Measurements from ENCODE around the gene LONP2. TPM values are rescaled to one million over a fixed set of nuclear protein-coding genes. Genes with fewer than 3 reads are reported as not detected.

LONP2 gene
- total and polyA plus RNA-seq, 2 of the 13 experiments (the other 11 are each of a cell fraction or from before 2014, with no cell fraction given): 39.2 to 63.3 TPM

DNA sequence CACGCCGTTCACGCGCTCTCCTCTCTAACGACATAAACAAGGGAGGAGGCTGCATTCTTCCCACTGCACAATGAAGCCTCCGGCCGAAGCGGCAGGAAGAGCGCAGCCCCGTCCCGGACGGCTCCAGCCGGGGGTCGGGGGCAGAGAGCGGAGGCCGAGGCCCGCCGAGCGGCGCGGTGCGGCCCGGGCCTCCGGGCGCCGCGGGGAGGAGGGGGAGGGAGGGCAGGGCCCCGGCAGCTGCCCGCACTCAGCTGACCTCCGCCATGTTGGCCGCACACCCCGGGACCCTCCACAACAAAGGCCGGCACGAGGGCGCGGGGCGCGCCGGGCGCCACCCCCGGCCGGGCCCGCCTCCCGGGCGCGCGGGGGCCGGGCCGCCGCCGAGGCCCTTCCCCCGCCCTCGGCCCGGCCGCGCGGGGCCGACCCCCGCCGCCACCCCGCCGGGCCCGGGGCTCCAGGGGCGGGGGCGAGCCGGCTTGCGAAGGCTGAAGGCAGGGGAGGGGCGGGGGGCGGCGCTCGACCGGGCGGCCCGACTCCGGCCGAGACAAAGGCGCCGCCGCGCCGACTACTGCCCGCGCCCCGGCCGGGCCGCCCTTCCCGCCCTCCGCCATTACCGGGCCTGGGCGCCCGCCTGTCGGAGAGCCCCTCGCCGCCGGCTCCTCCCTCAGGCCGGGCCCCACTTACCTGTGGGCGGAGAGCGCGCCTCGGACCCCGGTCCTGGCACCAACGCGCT is 140.6 kb downstream of the LONP2 start (continued):
- TF ChIP-seq, protein P1, sequence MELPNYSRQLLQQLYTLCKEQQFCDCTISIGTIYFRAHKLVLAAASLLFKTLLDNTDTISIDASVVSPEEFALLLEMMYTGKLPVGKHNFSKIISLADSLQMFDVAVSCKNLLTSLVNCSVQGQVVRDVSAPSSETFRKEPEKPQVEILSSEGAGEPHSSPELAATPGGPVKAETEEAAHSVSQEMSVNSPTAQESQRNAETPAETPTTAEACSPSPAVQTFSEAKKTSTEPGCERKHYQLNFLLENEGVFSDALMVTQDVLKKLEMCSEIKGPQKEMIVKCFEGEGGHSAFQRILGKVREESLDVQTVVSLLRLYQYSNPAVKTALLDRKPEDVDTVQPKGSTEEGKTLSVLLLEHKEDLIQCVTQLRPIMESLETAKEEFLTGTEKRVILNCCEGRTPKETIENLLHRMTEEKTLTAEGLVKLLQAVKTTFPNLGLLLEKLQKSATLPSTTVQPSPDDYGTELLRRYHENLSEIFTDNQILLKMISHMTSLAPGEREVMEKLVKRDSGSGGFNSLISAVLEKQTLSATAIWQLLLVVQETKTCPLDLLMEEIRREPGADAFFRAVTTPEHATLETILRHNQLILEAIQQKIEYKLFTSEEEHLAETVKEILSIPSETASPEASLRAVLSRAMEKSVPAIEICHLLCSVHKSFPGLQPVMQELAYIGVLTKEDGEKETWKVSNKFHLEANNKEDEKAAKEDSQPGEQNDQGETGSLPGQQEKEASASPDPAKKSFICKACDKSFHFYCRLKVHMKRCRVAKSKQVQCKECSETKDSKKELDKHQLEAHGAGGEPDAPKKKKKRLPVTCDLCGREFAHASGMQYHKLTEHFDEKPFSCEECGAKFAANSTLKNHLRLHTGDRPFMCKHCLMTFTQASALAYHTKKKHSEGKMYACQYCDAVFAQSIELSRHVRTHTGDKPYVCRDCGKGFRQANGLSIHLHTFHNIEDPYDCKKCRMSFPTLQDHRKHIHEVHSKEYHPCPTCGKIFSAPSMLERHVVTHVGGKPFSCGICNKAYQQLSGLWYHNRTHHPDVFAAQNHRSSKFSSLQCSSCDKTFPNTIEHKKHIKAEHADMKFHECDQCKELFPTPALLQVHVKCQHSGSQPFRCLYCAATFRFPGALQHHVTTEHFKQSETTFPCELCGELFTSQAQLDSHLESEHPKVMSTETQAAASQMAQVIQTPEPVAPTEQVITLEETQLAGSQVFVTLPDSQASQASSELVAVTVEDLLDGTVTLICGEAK (IDR thresholded peaks at IDR 0.05): no peak
- TF ChIP-seq, protein P1 (CRISPR knock-in tag; IDR thresholded peaks at IDR 0.05): 0 out of 2 replicates have a peak, but pooled peaks have one; percentile 6
- TF ChIP-seq DMAP1 (CRISPR knock-in tag; IDR thresholded peaks at IDR 0.05) (peak; percentile 14; the same call in 1 of the 2 replicates), MTF2 (CRISPR knock-in tag; IDR thresholded peaks at IDR 0.05; ENCODE audit: borderline replicate concordance) (0 out of 2 replicates have a peak, but pooled peaks have one; percentile 7), ZNF569 (CRISPR knock-in tag; IDR thresholded peaks at IDR 0.05; ENCODE audit: borderline replicate concordance) (no peak), THYN1 (CRISPR knock-in tag; IDR thresholded peaks at IDR 0.05; ENCODE audit: borderline replicate concordance, low read depth) (no peak), TBX2 (CRISPR knock-in tag; IDR thresholded peaks at IDR 0.05; ENCODE audit: borderline replicate concordance) (no peak), CENPT (CRISPR knock-in tag; IDR thresholded peaks at IDR 0.05; ENCODE audit: low read depth) (no peak), SOX13 (IDR thresholded peaks at IDR 0.05) (peak; percentile 49; the same call in 1 of the 2 replicates), SOX13 (CRISPR knock-in tag; conservative IDR thresholded peaks at IDR 0.05 in 1 of 2, IDR thresholded peaks at IDR 0.05 in 1 of 2) (peak in 1 of 2 experiments; percentile 37; a peak in 1 of 4 replicates), THAP11 (CRISPR knock-in tag; IDR thresholded peaks at IDR 0.05) (peak; percentile 8; the same call in 1 of the 2 replicates), KMT2B (CRISPR knock-in tag; IDR thresholded peaks at IDR 0.05) (no peak), ZNF30 (CRISPR knock-in tag; IDR thresholded peaks at IDR 0.05) (0 out of 2 replicates have a peak, but pooled peaks have one; percentile 20), RBAK (CRISPR knock-in tag; IDR thresholded peaks at IDR 0.05) (no peak)
- TF ChIP-seq, protein P2, sequence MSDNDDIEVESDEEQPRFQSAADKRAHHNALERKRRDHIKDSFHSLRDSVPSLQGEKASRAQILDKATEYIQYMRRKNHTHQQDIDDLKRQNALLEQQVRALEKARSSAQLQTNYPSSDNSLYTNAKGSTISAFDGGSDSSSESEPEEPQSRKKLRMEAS (IDR thresholded peaks at IDR 0.05): peak; percentile 50
